GM21360 (cell line): ENCODE results near the gene ITGB5.

Experiments
- ATAC-seq: cut with Tn5 transposase; IDR thresholded peaks from one replicate; pipeline ENCODE4 v1.9.1; 2021; ENCODE audit warnings: mild to moderate bottlenecking, moderate library complexity; ENCODE audit not compliant: unreplicated experiment

Gene ITGB5

DNA sequence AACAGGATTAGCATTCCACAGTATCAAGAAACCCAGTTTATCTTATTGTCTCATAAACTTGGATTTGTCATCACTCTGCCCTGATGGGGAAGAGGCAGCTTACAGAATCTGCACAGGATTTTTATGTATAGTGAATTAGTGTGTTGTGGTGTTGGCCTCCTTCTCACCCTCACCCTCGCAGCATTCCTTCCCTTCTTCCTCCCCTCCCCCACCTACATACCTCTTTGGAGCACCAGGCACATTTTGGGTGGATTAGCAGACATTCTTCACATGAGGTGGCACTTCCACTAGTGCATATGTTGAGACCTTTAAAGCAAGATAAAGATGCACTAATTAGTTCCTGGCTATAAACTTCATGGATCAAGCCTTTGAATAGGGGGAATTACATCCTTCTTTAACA is 13.9 kb downstream of the ITGB5 start:
- ATAC-seq = no peak

DNA sequence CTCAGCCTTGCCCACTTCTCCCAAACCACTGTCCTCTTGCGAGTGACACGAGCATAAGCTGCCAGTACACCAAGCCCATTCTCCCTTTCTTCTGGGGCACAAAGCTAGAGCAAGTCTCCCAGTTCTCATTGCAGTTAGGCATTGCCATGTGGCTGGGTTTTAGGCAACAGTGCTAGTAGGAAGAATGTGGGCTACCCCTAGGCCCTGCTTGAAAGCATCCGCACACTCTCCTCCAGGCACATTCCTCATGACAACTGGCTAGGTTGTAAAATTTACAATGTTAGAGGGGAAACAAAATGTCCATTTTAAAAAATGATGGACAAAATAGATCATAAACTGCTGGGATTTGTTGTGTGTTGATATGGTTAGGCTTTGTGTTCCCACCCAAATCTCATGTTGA is 19.7 kb downstream of the ITGB5 start:
- ATAC-seq = no peak

DNA sequence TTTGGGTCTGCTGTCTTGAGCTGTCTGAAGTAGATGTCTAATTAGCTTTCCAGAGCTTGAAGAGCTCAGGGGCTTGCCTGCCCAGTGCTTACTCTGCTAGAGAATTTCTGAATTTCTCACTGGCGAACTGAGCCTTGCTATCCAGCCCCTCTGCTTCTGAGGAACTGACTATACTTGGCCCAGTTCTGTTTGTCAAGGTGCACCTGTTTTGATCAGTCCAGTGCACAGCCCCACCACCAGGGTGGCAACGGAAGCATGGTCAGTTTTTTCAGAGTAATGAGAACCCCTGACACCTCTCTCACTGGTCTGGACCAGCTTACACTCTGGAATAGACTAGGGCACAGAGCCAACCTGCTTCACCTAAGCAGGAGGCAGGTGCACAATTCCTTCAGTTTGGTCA is 25.2 kb downstream of the ITGB5 start:
- ATAC-seq = no peak

DNA sequence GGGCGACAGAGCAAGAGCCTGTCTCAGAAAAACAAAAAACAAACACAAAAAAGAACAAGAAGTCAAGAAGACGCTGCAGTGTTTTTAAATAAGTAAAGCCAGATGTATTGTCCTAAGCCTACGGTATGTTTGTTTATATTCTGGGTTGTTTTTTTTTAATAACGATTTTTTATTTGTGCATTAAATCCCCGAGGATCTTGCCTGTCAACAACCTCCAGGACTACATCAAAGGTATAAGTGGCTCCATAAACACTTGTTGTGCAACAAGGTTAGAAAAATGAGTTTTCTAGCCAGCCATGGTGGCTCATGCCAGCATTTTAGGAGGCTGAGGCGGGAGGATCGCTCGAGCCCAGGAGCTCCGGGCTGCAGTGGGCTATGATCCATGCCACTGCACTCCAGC is 26.1 kb downstream of the ITGB5 start:
- no peak for ATAC-seq

DNA sequence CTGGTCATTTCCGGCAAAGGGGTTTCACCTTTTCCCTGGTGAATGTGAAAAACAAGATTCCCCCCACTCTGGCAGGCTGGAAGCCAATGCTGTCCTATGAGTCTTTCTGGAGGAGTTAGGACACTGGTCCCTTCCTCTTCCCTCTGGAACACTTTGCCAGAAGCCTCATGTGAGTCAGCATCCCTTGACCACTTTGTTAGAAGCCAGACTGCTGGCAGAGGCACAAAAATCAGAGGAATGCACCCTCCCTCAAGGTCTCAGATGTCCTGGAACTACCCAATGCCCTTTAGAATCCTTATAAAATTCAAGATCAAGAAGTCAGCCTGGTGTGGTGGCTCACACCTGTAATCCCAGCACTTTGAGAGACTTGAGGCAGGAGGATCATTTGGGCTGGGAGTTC is 26.6 kb downstream of the ITGB5 start:
- no peak for ATAC-seq

DNA sequence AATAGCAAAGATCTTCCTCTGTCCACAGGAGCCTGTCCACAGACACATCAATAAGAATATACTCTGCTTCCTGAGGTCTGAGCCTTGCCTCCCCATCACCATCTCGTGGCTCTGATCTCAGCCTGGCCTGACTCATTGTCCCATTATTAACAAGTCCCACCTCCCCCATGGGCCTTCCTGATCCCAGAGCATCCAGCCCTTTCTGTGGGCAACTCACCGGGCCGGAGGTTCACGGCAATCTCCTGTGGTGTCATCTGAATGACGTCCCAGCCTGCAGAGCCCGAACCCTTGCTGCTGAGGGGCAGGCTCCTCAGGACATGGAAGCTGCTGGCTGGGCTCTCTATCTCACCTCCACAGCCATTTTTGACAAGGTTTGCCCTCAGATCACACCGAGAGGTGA is 28.1 kb downstream of the ITGB5 start:
- no peak for ATAC-seq

DNA sequence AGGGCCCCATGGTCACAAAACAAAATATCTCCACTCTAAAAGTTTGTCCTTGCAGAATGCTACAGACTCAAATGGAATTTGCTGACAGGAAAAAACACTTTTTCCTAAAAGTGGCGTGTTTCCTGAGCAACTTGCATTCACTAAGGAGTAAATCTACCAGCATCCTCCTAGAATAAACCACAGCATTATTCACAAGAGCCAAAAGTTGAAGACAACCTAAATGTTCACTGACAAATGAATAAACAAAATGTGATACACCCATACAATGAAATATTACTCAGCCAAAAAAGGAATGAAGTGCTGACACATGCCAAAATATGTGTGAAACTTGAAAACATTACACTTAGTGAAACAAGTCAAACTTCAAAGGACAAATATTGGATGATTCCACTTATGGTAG is 28.9 kb downstream of the ITGB5 start:
- ATAC-seq = no peak

DNA sequence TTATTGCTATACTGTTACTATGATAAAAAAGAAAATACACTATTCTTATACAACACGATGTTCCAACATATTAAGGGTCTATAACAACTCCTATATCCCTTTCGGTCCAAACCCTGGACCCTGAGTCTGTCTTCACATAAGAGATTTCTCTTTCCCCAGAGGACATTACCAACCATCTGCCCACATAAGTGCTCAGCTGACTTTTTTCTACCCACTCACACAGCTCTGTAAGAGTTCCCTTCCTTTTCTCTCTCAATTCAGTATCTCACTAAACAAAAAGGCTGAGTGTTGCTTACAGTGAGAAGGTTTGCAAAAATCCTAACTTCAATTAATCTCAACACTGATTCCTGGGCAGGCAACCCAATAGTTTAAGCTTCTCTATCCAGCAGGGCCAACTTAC is 30.5 kb downstream of the ITGB5 start:
- no peak for ATAC-seq

DNA sequence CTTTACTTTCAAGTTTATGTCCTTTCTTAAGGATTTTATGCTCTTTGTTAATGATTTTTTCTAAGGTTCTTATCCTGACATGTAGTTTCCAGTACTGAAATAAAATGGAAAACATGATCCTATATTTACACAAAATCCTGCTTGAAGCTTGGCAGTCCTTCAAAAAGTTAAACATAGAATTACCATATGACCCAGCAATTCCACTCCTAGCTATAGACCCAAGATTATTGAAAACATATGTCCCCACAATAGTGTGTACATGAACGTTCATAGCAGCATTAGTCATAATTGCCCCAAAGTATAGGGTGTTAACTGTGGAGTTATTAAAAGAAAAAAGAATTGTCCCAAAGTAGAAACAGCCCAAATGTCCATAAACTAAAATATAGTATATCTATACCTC is 33.2 kb downstream of the ITGB5 start:
- no peak for ATAC-seq

DNA sequence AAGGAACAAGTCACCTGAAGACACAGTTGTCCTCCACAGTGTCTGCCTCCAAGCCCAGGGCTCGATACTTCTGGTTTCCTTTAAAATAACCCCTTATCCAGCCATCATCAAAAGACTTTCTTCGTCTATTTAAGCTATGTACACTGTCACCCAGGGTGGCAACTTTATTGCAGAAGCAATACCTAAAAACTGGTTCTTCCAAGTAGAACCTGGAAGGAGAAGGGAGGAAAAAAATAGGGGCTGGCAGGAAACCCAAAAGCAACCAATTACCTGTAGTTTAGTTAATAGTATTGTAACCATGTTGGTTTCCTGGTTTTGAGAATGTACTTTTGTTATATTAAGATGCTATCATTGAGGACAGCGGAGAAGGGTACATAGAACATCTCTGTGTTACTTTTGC is 33.7 kb downstream of the ITGB5 start:
- no peak for ATAC-seq

DNA sequence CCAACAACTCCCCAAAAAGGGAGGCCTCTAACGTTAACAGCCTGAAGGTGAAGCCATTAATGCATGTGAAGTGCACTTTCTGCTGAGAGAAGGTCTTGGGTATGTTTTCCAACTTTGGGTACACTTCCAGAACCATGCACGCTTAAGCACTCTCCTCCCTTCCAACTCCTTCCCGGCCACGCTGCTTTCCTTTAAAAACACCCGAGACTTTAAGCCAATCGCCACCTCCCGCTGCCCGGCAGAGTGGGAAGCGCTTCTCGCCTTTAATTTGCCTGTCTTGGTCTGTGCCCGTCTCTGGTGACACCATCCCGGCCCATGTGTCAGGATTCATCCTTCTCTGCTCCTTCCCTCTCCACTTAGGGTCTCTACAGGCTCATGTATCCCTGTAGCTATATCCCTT is 35.3 kb downstream of the ITGB5 start:
- ATAC-seq = no peak

DNA sequence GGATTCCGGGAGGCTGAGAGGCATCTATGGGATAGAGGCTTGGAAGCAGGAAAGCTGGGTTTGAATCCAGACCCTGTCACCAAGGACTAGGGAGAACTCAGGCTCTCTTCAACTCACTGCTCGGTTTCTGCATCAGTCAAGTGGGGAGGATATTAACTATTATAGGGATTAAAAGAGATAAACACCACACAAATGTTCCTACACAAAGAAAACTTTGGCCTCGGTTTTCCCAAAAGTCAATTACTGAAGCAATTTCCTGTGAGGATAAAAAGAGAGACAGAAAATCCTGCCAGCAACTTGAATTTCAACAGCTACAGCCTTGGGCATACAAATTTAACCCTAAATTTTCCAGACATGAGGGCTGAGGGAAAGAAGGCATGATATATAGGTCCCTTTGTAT is 36.0 kb downstream of the ITGB5 start:
- ATAC-seq = no peak

DNA sequence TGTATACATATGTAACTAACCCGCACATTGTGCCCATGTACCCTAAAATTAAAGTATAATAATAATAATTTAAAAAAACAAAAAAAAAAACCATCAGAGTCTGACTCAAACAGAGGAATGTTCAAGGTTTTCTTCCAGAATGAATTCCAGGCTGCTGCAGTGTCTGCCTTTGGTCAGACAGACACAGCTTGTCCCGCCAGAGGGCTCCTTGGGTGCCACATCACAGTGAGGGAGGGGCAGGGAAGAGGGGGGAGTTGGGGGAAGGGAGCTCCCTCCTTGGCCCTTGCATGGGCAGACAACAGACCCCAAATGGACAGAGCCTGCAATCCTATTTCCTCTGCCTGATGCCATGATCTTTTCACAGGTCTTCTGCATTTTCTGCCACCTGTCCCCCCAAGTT is 36.5 kb downstream of the ITGB5 start:
- ATAC-seq = no peak

DNA sequence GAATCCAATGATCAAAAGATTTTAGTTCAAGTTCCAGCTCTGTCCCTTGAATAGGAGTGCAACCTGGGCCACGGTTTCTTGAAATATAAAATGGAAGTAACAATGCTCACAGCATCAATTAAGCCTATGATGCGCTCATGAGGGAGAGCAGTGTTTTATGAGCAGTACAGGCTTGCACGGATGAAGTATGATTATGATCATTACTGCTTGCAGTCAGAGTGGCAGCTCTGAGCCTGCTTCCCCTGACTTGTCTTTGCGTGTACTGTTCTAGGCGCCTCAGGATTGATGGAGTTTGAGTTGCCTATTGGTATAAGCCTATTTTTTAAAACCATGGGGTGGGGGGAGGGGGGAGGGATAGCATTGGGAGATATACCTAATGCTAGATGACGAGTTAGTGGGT is 37.0 kb downstream of the ITGB5 start:
- no peak for ATAC-seq

DNA sequence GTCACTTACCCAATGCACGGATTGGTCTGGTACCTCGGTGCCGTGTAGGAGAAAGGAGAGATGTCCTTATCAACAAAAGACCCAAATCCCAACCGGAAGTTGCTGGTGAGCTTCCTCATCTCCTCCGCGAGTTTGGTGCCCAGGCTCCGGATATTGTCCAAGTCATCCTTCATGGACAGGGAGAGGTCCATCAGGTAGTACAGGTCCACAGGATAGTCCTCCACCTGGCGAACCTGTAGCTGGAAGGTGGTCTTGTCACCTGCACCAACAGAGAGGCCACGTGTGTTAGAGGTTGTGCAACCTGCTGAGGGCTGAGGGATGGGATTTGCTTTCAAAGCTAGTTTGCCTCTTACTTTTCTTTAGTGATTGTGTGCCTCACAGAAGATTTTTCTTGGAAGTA is 38.9 kb downstream of the ITGB5 start:
- no peak for ATAC-seq

DNA sequence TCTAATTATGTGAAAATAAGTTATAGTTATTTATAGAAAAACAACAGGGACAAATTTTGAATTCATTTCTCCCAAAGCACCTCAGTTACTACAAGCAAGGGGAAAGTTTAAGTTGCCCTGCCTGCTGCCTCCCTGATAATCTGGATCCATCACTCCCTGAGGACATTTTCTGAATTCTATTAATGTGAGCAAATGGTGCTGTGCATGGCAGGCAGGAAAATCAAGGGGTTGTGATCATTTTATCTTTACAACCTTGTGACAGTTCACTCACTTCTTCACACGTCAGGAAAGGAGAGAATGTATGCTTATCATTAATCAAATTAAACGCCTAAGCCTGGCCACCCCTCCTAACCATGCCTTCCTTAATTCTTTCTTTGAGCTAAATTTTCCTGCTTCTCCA is 39.3 kb downstream of the ITGB5 start:
- no peak for ATAC-seq

DNA sequence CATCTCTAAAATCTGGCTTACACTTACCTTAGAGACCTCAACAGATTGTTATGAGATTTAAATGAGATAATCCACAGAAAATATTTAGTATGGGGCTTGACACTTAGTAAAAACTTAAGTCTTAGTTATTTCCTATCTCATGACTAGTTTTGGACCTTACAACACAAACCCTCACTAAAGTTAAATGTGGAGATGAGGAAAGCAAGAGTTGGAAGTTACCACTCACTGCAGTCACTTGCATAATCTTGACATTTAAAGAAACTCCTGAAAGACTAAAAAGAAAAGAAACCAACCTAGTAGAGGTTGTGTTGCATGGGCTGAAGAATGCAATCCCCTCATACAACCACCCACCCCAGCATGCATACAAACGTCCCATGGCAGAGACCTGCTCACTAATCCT is 40.1 kb downstream of the ITGB5 start:
- no peak for ATAC-seq

DNA sequence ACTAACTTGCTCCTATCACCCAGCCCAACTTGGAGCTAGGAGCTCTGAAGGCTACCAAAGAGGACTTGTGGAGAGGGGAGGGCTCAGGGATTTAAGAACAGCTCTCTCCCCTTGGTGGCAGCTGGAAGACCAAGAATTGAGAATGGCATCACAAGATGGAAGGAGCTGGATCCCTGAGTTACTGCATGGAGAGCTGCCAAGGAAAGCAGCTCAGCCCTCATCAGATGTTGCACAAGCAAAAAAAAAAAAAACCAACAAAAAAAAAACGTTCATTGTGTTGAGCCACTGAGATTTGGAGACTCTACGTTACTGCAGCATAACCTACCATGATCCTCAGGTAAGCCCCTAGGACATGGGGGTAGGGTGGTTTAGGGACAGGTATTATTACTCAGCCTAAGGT is 41.0 kb downstream of the ITGB5 start:
- no peak for ATAC-seq

DNA sequence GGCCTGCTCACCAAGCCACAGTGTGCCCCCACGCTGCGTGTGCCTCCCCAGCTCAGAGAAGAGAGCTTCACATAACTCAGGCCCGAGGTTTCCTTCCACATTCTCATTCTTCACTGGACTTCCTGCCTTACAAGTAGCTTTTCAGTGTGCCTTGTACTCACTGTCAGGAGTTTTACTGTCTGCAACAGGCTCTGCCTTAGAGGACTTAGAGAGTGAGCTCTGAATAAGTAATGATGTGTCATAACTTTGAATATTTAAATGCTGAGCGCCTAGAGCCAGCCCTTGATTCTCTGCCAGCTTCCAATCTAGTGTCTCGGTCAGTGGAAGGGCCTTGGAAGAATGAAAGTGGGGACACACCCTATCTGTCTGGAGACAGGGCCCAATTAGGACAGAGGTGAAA is 41.8 kb downstream of the ITGB5 start:
- ATAC-seq = no peak

DNA sequence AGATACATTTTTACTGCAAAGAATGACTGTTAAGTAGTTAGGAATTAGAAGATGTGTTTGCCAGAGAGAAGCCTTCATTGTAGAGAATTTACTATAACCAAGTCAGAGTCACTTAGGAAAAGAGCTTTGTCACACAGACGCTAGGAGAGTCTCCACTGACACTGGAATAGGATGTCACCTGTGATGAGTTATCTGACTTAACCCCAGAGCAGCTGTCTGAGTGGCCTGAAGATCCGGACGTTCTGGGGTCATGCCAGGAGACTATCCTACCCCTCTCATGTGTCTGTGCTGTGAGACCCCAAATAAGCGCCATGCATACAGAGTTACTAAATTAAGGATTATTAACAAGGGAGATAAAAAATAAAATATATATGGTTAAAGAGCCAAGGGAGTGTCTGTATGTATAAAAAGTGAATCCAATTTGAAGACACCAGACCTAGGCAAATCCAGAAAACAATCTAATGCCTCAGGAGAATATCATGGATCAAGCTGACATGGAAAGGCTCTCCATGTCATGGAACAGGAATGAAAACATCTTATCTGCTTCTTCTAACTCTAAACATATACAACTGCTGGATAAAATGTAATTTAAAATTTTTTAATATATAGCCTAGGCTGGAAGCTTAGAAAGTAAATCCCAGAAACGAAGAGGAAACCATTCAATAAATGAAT is 43.5 kb downstream of the ITGB5 start:
- no peak for ATAC-seq

DNA sequence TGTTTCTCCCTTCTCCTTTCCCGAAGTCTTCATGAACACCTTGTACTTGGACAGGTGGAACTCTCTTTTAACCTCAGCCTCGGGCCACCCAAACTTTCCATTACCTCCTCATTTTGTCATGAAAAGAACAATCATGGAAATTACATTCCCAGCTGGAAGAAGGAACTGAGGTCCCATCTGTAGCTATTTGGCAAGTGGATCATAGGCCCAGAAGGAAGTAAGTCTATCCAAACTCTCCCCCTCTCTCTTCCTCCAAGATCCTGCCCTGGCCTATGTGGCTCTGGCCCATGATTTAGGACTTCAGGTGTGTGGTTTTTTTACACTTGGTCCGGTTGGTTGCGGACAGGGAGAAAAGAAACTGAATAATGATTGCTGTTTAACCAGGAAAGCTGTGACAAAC is 44.1 kb downstream of the ITGB5 start:
- no peak for ATAC-seq

DNA sequence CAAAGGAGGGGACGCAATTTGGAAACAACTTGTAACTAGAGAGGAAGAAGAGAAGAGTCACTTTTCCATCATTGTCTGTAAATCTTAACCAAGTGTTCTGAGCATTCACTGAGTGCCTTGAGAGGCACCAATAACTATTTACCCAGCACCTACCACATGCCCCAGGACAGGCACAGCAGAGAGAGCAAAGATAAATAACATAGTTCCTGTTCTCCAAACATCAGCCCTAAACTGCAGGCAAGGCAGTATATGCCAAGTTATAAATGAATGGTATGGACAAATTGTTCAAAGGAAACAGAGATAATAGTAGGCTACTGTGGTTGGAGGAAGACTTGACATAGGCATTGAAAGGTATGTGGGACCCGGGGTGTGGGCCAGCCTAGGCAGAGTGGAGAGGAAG is 45.6 kb downstream of the ITGB5 start:
- no peak for ATAC-seq

DNA sequence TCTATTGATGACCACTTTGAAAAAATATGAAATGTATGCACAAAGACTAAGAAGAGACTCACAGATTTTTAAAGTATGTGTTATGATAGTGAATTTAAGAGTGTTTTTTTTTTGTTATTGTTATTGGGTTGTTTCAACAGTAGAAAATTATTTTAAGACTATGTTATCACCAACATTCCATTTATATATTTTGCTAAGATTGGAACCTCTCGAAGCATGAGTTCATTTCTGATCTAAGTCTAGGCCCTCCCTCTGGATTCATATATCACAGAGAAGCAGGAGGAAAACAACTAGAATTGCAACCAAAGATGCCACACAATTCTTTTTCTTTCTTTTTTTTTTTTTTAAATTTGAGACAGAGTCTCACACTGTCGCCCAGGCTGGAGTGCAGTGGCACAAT is 46.8 kb downstream of the ITGB5 start:
- ATAC-seq = no peak

DNA sequence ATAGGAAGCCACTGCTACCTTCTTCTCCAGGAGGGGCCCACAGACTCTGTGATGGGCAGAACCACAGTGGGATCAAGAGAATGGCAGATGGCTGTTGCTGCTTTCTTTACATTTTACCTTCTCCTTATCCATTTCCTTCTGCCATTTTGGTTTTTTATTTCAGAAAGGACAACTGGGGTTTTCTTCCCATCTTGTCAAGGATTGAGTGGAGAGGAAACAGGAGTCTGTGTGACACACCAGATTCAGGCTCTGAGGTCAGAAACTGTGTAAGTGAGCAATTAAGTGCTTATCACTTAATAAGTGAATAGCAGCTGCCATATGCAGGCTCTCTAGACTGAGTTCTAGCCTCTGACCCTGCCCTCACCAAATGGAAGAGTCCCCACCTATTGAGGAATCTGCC is 47.3 kb downstream of the ITGB5 start:
- no peak for ATAC-seq
